HG03342 (cell line): ENCODE data around the gene PIGH.
"Not testable (repeated sequence)": the region's sequence is repeated elsewhere in the genome, so short reads cannot be mapped to it uniquely, and the experiment has no call there.

ENCODE experiments used
- ATAC-seq: cut with Tn5 transposase; IDR thresholded peaks from one replicate; pipeline ENCODE4 v1.9.1; 2021; ENCODE audit warnings: mild to moderate bottlenecking, moderate library complexity; ENCODE audit not compliant: unreplicated experiment

Gene PIGH

GRCh38 chr14:67553547-67553946 is 46.5 kb downstream of the PIGH start:
- ATAC-seq = no peak

GRCh38 chr14:67551940-67552339 is 48.1 kb downstream of the PIGH start:
- ATAC-seq = no peak

GRCh38 chr14:67551123-67551522 is 48.9 kb downstream of the PIGH start:
- ATAC-seq = no peak

DNA sequence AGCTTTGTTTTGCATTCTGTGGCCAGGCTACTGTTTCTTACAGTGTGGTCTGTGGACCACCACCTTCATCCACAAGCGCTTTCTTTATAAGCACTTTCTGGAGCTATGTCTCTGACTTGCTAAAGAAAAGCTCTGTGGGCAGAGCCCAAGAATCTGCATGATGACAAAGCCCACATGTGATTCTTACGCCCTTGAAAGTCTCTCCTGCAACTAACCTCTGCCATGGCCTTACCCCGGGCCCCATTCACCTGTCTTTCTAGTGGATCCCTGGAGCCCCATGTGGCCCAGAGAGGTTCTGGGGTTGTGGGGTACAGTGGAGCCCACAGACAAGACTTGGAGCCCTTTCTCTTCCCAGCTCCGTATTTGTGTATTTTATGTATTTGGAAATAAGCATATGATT is 50.3 kb downstream of the PIGH start:
- ATAC-seq = no peak

GRCh38 chr14:67547224-67547780 is 52.8 kb downstream of the PIGH start:
- ATAC-seq = no peak

DNA sequence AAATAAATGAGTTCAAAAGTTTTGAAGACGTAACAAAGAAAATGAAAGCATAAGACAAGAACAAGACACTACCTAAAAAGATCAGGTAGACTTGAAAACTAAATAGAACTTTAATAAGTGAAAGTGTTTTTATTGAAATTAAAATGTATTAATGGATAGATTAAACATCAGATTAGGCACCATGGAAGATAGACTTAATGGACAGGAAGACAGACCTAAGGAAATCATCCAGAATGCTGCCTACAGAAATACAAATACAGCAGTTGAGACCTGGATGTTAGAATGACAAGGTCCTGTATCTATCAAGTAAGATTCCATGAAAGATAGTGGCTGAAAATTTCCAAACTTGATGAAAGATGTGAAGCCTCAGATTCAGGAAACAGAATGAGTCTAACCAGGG is 55.5 kb downstream of the PIGH start:
- ATAC-seq = no peak

DNA sequence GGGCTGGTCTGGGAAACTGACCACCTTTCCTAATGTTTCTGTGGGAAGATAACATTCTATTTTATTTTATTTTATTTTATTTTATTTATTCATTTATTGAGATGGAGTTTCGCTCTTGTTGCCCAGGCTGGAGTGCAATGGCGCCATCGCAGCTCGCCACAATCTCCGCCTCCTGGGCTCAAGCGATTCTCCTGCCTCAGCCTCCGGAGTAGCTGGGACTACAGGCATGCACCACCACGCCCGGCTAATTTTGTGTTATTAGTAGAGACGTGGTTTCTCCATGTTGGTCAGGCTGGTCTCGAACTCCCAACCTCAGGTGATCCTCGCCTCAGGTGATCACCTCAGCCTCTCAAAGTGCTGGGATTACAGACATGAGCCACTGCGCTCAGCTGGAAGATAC is 57.4 kb downstream of the PIGH start:
- not testable (repeated sequence) for ATAC-seq

DNA sequence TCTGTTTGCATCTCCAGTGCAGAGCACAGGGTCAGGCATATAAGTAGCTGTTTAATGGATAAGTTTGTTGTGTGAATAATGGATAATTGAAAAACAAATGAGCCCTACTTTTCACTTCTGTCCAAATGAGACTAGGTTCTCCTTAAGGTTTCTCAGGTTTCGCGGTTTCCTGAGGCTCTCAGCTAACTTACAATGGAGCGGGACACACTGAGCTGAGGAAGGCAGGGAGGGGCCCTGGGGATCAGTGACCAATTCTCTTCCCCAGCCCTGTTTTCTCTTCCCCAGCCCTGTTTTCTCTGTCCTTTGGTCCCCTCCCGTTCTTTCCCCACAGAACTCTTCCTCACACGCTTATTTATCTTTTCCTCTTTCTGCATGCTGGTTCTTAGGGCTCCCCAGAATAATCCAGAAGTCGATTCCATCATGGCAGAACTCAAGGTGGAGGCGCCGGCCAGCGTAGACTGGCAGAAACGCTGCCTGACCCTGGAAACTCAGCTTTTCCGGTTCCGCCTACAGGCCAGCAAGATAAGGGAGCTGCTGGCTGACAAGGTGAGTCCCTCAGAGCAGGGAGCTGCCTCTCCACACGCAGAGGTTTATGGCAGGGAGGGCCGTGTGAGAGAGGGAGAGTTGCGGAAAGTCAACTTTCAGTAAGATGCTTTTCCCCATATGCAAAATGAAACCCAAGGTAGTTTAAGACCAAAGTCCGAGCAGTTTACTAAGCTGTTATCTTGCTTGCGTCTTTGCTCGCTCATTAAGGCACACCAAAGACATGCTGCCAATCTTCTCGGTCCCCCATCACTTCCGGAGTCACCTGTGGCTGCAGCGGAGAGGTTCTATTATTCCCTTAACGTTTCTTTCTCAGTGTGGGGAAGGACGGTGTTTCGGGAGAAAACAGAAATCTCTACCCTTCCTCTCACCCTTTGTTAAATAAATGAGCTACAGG is 58.4 kb downstream of the PIGH start:
- no peak for ATAC-seq
